NCI-H2029 treated with DMSO at 0.1 percent for 48 hours (cell line): ENCODE measurements around the gene GPR89A.
"Not testable (repeated sequence)": the region's sequence is repeated elsewhere in the genome, so short reads cannot be mapped to it uniquely, and the experiment has no call there.

ENCODE experiments used
- DNase-seq: peaks from one replicate; lab custom pipeline; 2025; lab: John Stamatoyannopoulos, UW

GPR89A gene

GRCh38 chr1:145686078-145686477 is 78.3 kb downstream of the GPR89A start:
- DNase-seq, result not testable (repeated sequence)

GRCh38 chr1:145688328-145688727 is 80.5 kb downstream of the GPR89A start:
- DNase-seq, result no peak

- DNase-seq, result no peak
Measured at GRCh38 chr1:145688924-145689323, 81.1 kb downstream of the GPR89A start.

GRCh38 chr1:145689922-145690321 is 82.1 kb downstream of the GPR89A start:
- no peak for DNase-seq

- DNase-seq, result no peak
Measured at GRCh38 chr1:145690587-145691558, 83.1 kb downstream of the GPR89A start.

GRCh38 chr1:145692785-145693443 is 85.1 kb downstream of the GPR89A start:
- no peak for DNase-seq

GRCh38 chr1:145695821-145696629 is 88.2 kb downstream of the GPR89A start:
- no peak for DNase-seq

- no peak for DNase-seq
Measured at GRCh38 chr1:145696630-145696960, 88.8 kb downstream of the GPR89A start.

GRCh38 chr1:145701306-145701862 is 93.6 kb downstream of the GPR89A start:
- no peak for DNase-seq

- no peak for DNase-seq
Measured at GRCh38 chr1:145702052-145702451, 94.3 kb downstream of the GPR89A start.

GRCh38 chr1:145702826-145703225 is 95.0 kb downstream of the GPR89A start:
- no peak for DNase-seq

GRCh38 chr1:145705622-145706021 is 97.8 kb downstream of the GPR89A start:
- DNase-seq, result no peak

GRCh38 chr1:145706086-145706664 is 98.4 kb downstream of the GPR89A start:
- no peak for DNase-seq

- no peak for DNase-seq
Measured at GRCh38 chr1:145707183-145707867, 99.5 kb downstream of the GPR89A start, which contains the start of gene PDZK1. Gene PDZK1 (minus strand): TSS chr1:145707368. CDS start chr1:145688021, 19,347 bp downstream.

- no peak for DNase-seq
Measured at GRCh38 chr1:145708063-145708462, 100.3 kb downstream of the GPR89A start.

GRCh38 chr1:145710291-145711027 is 102.7 kb downstream of the GPR89A start:
- DNase-seq, result no peak

- DNase-seq, result no peak
Measured at GRCh38 chr1:145711213-145711651, 103.4 kb downstream of the GPR89A start.

- DNase-seq, result no peak
Measured at GRCh38 chr1:145714524-145715111, 106.8 kb downstream of the GPR89A start.

- no peak for DNase-seq
Measured at GRCh38 chr1:145716641-145717345, 109.0 kb downstream of the GPR89A start.
